ENCODE data around the gene ADPRHL1.

- TF ChIP-seq POLR2AphosphoS5 (IDR thresholded peaks at IDR 0.05), result no peak
- TF ChIP-seq POLR2A (IDR thresholded peaks at IDR 0.05), result no peak
- TF ChIP-seq EP300 (IDR thresholded peaks at IDR 0.05), result no peak
Observed at GRCh38 chr13:113457510-113457909, 4.2 kb upstream of the ADPRHL1 start.

Measured in sigmoid colon (tissue), 4 donors.